Activated CD8-positive, alpha-beta memory T cell treated with anti-CD3 and anti-CD28 coated beads, Interleukin-2, amount 50 U/mL, for 1 hour (primary cell): Measurements from ENCODE around the gene SAAL1.
A peak's percentile ranks its signal among the peaks of the same experiment; 100 is the strongest.
"Not testable (repeated sequence)": the region's sequence is repeated elsewhere in the genome, so short reads cannot be mapped to it uniquely, and the experiment has no call there.

Source experiments
- DNase-seq: peaks from one replicate; pipeline ENCODE4 v3.0.0-alpha.2; 2020; ENCODE audit errors: extremely low read depth

The SAAL1 gene

DNA sequence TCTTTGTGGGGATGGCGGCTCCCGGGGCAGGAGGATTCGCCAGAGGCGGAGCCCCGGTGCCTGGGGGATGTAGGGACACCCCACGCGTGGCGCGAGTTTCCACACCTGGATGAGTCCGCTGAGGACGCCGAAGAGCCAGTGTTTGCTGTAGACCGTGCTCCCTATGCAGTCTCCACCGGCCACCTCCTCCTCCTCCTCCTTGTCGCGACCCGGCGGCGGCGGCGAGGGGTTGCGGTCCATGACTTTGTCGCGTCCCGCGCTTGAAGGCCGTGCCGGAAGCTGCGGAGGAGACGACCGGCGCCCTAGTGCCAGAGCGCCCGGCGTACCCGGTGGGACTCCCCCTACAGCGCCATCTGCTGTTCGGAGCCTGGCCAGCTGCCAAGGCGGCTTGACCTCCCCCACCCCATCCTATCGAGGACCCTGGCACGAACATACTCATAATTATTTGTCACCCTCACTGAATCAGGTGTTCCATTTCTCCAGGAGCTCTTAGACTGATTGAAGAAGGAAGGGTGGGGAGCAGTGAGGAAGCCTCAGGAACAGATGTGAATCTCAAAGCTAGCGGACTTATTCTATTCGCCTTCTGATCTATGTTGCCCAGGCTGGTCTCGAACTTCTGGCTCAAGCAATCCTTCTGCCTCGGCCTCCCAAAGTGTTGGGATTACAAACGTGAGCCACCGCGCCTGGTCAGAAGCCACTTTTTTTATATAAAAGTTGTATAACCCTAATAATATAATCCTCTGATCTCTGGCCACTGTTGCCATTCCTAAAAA, at the start of gene SAAL1:
SAAL1 (minus strand) TSS at position 281 of the 773 bp plus-strand sequence; CDS start at position 240, 41 bp downstream.
- DNase-seq, result peak; percentile 59

- DNase-seq, result no peak
These were observed 45.7 kb upstream of the SAAL1 start for GRCh38 chr11:18151581-18151980.

DNA sequence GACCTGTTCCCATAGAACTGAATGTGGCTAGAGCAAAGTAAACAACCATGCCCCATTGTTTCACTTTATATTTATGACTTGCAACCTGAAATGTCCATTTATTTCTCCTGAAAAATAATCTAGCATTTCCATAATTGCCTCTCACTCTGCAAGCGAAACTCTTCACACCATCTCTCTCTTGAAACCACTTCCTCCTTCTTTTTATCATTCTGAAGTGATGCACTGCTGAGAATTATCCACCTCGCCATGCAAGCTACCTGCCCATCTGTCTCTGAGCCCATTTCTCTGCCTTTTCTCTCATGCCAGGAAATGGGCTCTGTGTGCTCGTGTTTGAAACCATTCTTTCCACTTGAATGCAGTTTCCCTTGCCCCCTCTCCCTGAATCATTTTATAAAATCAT, 40.0 kb upstream of the SAAL1 start:
- DNase-seq, result no peak

DNA sequence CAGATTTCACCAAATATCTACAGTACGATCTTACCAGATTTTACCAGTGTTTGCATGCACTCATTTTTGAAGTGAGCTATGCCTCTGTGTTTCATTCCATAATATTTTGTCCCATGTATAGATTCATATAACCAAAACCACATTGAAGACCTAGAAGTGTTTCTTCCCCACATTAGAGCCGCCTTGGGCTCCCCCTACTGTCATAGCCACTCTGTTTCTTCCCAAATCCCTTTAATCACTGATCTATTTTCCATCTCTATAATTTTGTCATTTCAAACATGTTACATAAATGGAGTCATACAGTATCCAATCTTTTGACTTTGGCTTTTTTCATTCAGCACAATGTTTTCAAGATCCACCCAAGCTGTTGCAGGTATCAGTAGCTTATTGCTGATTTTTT, 39.1 kb upstream of the SAAL1 start:
- DNase-seq, result no peak

DNA sequence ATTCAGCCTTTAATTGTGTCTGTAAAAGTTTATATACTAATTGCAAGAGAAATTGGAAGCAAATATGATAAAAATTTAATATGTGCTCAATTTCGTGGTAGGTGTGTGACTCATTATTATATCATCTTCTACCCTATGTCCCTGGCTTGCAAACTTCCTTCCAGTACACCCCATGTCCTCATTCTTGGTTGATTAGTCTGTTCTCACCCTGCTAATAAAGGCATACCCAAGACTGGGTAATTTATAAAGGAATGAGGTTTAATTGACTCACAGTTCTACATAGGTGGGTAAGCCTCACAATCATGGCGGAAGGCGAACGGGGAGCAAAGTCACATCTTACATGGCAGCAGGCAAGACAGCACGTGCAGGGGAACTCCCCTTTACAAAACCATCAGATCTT, 38.4 kb upstream of the SAAL1 start:
- no peak for DNase-seq

- no peak for DNase-seq
These were observed 34.3 kb upstream of the SAAL1 start for GRCh38 chr11:18140145-18140544.

DNA sequence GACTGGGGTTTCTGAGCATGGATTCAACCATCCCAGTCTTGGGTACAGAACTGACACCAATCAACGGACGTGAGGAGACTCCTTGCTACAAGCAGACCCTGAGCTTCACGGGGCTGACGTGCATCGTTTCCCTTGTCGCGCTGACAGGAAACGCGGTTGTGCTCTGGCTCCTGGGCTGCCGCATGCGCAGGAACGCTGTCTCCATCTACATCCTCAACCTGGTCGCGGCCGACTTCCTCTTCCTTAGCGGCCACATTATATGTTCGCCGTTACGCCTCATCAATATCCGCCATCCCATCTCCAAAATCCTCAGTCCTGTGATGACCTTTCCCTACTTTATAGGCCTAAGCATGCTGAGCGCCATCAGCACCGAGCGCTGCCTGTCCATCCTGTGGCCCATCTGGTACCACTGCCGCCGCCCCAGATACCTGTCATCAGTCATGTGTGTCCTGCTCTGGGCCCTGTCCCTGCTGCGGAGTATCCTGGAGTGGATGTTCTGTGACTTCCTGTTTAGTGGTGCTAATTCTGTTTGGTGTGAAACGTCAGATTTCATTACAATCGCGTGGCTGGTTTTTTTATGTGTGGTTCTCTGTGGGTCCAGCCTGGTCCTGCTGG, 31.4 kb upstream of the SAAL1 start:
- no peak for DNase-seq

GRCh38 chr11:18135308-18135707, 29.4 kb upstream of the SAAL1 start:
- no peak for DNase-seq

DNA sequence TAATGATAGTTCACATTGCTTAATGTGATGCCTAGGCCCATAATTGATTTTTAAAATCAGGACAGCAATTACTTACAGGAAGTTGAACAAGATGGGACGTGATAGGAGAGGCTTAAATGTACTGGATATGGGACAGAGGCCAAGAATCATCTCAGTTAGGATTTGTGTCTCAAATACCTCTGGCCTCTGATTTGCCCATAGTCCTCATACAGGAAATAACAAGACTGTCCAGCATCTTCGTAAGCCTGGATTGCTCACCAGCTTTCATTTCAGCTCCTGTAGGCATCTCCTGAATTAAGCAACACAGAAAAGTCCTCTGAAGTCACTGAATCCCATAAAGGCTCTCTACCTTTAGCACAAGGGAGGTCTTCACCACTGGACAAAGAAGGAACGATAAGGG, 26.5 kb upstream of the SAAL1 start, which contains the start of gene MRGPRX3:
MRGPRX3 (plus strand) TSS at position 231 of the 400 bp plus-strand sequence. CDS start 4,632 bp downstream, outside the sequence.
- DNase-seq, result no peak

- not testable (repeated sequence) for DNase-seq
These were observed 25.2 kb upstream of the SAAL1 start for GRCh38 chr11:18131115-18131514.

DNA sequence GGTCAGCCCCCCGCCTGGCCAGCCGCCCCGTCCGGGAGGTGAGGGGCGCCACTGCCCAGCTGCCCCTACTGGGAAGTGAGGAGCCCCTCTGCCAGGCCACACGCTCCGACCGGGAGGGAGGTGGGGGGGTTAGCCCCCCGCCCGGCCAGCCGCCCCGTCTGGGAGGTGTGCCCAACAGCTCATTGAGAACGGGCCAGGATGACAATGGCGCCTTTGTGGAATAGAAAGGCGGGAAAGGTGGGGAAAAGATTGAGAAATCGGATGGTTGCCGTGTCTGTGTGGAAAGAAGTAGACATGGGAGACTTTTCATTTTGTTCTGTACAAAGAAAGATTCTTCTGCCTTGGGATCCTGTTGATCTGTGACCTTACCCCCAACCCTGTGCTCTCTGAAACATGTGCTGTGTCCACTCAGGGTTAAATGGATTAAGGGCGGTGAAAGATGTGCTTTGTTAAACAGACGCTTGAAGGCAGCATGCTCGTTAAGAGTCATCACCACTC, 15.5 kb upstream of the SAAL1 start:
- DNase-seq, result not testable (repeated sequence)

GRCh38 chr11:18115360-18116127, 9.7 kb upstream of the SAAL1 start:
- DNase-seq, result peak; percentile 31

DNA sequence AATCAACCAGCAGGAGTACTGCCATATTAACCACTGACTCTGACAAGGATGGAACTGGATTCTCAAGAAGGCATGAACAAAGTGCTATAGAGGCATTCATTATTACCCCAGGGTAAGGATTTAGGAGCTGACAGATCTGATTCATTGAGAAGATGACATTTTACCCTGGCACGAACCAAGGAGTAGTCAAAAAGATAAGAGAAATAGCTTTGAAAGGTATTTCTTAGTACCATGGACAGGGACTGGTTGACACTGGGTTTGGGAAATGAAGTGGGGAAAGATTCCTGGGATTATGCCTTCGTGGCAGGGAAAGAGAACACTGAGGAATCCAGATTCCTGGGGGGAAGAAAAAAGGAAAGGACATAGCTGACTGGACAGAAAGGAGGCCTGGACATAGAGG, 5.1 kb upstream of the SAAL1 start:
- no peak for DNase-seq

- DNase-seq, result no peak
These were observed 2.4 kb upstream of the SAAL1 start for GRCh38 chr11:18108254-18108653.

- DNase-seq, result no peak
These were observed 806 bp upstream of the SAAL1 start for GRCh38 chr11:18106688-18107087.

- DNase-seq, result no peak
These were observed 638 bp downstream of the SAAL1 start for GRCh38 chr11:18105086-18105801.

DNA sequence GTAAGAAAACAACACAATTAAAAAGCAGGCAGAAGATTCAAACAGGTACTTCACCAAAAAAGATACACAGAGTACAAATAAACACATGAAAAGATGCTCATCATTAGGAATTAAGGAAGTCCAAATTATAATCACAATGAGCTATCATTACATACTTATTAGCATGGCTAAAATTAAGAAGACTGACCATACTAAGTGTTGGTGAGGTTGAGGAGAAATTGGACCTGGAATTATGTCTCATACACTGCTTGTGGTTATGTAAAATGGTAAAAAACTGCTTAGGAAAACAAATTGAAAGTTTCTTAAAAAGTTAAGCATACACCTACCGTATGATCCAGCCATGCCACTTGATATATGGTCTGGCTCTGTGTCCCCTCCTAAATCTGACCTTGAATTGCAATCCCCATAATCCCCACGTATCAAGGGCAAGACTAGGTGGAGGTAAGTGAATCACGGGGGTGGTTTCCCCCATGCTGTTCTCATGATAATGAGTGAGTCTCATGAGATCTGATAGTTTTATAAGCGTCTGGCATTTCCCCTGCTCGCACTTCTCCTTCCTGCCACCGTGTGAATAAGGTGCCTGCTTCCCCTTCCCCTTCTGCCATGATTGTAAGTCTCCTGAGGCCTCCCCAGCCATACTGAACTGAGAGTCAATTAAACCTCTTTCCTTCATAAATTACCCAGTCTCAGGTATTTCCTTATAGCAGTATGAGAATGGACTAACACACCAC, 4.8 kb downstream of the SAAL1 start:
- DNase-seq, result no peak

DNA sequence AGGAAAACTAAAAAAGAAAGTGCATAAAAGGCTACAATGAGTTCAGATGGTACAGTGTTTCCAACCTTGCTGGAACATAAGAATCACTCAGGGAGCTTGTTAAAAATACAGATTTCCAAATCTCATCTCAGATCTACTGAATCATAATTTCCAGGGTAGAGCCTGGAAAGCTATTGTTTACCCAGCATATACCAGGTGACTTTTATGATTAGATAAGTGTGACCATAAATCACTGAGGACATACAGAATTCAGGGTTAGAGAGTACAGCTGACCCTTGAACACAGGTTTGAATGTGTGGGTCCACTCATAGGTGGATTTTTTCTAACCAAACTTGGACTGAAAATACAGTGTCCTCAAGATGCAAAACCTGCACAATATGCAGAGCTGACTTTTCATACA, 11.9 kb downstream of the SAAL1 start:
- DNase-seq, result no peak

- DNase-seq, result no peak
These were observed 14.2 kb downstream of the SAAL1 start for GRCh38 chr11:18091731-18092130.

GRCh38 chr11:18088966-18089365, 16.9 kb downstream of the SAAL1 start:
- no peak for DNase-seq

GRCh38 chr11:18088366-18088765, 17.5 kb downstream of the SAAL1 start:
- DNase-seq, result no peak
